Fibroblast of the aortic adventitia (primary cell): ENCODE measurements around the gene TP73. TPM values are rescaled to one million over a fixed set of nuclear protein-coding genes. Genes with fewer than 3 reads are reported as not detected.

ENCODE experiments used
- DNase-seq: peaks from one replicate; pipeline ENCODE4 v3.0.0-alpha.2; 2010; ENCODE audit warnings: low read depth
- H3K4me3 ChIP-seq: 2 replicates; pipeline ENCODE4 v1.5.1; 2011; ENCODE audit warnings: low read depth, mild to moderate bottlenecking, control low read depth, low read length, moderate library complexity
- total RNA-seq: library from RNA; depleted of rRNA; stranded (reverse); fragments of >200 nt; gene quantifications from 2 replicates; pipeline ENCODE4 v1.2.3, GENCODE V29; 2012; ENCODE audit warnings: low replicate concordance
- TF ChIP-seq, protein P1 (sequence below): IDR thresholded peaks from 2 replicates; pipeline ENCODE4 v1.5.1; 2011; ENCODE audit warnings: mild to moderate bottlenecking, low read length, control low read depth, inconsistent platforms; ENCODE audit not compliant: insufficient read depth

Gene TP73
- total RNA-seq, 1 donor = 0.18 TPM

DNA sequence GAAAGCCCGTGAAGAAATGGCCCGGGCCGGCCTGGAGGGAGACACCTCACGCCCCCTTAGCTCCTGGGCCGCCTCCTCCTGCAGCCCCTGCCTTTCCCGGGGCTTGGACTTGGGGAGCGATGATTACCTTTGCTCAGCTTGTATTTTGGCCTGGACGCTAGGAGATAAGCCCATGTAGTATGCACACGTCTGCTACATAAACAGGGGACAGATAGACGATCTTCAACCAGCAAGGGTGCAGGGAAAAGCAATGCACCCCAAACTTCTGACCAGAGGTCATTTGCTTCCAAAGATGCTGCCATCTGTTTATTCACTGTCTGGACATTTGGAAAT lies 936 bp downstream of the TP73 start:
- no peak for DNase-seq
- H3K4me3 ChIP-seq = no peak overlapping the region
- TF ChIP-seq, protein P1, sequence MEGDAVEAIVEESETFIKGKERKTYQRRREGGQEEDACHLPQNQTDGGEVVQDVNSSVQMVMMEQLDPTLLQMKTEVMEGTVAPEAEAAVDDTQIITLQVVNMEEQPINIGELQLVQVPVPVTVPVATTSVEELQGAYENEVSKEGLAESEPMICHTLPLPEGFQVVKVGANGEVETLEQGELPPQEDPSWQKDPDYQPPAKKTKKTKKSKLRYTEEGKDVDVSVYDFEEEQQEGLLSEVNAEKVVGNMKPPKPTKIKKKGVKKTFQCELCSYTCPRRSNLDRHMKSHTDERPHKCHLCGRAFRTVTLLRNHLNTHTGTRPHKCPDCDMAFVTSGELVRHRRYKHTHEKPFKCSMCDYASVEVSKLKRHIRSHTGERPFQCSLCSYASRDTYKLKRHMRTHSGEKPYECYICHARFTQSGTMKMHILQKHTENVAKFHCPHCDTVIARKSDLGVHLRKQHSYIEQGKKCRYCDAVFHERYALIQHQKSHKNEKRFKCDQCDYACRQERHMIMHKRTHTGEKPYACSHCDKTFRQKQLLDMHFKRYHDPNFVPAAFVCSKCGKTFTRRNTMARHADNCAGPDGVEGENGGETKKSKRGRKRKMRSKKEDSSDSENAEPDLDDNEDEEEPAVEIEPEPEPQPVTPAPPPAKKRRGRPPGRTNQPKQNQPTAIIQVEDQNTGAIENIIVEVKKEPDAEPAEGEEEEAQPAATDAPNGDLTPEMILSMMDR = no peak

DNA sequence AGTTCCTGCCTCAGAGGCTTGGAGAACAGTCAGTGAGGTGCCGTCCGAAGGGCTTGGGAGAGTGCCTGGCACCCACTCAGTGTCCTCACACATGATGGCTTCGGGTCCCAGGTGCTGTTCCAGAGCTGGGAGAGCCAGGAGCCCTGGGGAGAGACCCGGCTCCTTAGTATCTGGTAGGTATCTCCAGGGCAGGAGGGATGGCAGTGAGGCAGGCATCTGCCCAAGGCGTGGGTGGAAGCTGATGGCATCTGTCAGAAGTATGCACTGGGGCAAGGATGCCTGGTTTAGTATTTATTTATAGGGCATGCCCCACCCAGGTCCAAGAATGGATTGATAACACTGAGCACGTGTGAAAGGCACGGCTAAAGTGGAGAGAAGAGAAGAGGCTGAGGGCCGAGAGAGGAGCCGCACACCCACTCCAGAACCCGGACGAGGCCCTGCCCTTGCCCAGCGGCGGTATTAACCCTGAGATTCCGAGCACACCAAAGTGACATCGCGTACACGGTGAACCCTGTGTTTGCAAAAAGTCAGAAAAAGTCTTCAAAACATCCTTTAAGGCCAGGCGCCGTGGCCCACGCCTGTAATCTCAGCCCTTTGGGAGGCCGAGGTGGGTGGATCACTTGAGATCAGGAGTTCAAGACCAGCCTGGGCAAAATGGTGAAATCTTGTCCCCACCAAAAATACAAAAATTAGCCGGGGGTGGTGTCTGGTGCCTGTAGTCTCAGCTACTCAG lies 2.4 kb downstream of the TP73 start:
- H3K4me3 ChIP-seq = no peak overlapping the region

DNA sequence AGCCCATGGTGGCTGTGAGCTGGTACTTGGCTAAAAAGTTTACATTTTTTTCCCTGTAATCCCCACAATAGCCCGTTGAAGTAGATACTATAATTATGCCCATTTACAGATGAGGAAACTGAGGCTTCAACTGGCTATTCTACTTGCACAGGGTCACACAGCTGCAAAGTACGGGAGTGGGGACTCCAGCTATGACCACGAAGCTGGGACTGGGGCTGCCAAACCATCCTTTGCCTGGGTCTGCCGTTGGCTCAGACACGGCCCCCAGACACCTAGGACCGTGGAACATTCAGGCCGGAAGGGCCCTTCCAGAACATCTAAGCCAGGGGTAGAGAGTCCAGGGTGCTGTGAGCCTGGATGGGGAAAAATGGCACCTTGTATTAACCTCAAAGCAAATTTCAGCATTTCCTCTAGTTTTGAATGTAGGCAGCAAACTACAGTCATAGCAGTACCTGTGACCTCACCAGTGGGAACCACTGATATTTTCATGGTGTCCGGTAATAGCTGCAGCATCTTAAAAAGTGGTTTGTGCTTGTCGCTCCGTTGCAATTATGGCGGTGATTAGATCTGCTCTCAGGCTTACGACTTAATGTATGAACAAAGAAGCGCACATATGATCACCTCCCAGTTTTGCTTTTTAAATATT lies 4.3 kb downstream of the TP73 start:
- H3K4me3 ChIP-seq = no peak overlapping the region
- DNase-seq = no peak
- TF ChIP-seq, protein P1 = no peak

More for the DNA sequence above, 2.4 kb downstream of the TP73 start:
- TF ChIP-seq, protein P1 = no peak
- no peak for DNase-seq

DNA sequence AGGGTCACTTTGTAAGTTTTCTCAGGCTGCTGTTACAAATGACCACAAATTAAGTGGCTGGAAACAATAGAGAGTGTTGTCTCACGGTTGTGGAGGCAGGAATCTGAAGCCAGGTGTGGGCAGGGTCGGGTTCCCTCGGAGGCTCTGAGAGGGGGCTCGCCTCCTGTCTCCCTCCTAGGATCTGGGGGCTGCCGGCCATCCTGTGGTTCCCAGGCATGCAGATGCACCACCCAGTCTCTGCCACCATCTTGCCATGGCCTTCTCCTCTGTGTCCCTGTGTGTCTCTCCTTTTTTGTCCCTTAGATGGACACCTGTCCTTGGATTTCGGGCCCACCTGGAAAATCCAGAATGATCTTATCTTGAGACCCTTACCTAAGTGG lies 4.8 kb downstream of the TP73 start:
- DNase-seq = no peak
- H3K4me3 ChIP-seq = no peak overlapping the region
- TF ChIP-seq, protein P1 = no peak

DNA sequence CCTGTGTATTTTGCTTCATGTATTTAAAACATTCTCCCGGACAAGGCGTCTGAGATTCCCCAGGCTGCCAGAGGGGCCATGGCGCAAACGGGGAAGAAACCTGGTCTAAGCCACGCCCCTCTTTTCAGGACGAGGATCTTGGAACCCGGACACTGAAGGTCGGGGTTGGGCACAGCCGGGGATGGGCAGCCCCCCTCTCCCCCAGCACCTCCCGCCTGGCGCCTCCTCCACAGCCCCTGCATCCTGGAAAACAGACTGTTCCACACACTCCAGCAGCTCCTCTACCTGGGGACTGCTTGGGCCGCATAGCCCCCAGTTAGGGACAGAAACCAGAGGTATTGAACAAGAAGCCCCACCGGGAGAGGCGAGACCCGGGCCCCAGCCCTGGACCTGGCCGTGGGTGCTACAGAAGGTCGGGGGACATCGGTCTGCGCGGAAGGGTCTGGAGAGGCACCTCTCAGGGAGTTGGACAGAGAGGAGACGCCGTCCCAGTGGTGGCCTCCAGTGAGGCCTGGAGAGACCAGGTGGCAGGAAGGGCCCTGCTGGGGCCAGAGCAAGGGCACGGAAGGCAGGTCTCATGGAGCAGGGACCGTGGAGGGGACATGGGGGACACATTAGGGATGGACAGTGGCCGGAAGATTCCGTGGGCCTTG lies 5.4 kb downstream of the TP73 start:
- TF ChIP-seq, protein P1 = no peak
- H3K4me3 ChIP-seq = no peak overlapping the region
- no peak for DNase-seq

DNA sequence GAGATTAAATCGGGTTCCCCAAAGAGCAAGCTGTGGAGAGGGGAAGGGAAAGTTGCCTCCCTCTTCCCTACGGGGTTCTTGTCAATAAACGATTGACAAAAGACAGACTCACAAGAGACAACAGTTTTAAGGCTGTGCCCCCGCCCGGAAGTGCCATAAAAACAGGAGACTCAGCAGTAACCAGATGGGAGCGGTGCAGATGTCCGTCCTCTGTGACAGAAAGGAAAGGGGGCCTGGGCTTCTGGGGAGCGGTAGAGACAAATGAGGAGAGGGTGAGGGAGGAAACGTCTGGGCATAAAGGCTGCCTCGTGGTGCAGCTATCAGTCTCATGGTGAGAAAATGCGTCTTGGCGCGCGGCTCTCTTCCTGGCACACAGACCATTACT lies 5.9 kb downstream of the TP73 start:
- H3K4me3 ChIP-seq = no peak overlapping the region
- TF ChIP-seq, protein P1 = no peak
- DNase-seq = no peak
